Heart left ventricle (tissue), 13 donors: ENCODE data around the gene SORCS1.

Experiments
- POLR2A ChIP-seq, 2 donors: fragments of 450-650 bp; IDR thresholded peaks; one replicate each; pipeline ENCODE4 v1.6.1; 2017; ENCODE audit warnings: antibody characterized with exemption in 2 of 2, mild to moderate bottlenecking in 2 of 2, moderate library complexity in 2 of 2
- TF ChIP-seq, protein P1 (sequence below), 12 donors: fragments of 200-600 bp; sonication (generic) in 4 of 12; IDR thresholded peaks; one replicate each; pipeline versions ENCODE4 v1.5.0 to v1.8.0; 2018 to 2022; ENCODE audit warnings: antibody characterized with exemption in 12 of 12, mild to moderate bottlenecking in 5 of 12
- donor health status: ischemic (EF 13 %, LVEDD 7.1; RV severe dilation, severe dysfunction).
- donor health status: DM: no; HTN: yes; CAD: no.
- donor health status: DM: no; HTN: no; CAD: no.
- donor health status: ischemic (EF 25% LVEDD 6.9; RV normal size, moderate dysfunction).
- donor health status: ischemic (EF 25% LVEDD 5.7; RV mildly dilated, moderate dysfunction).
- donor health status: ischemic (EF 35%, LVEDD 5.7; RV mildly dilated, moderate dysfunction).
- donor health status: nonischemic (EF 11% LVEDD 7.7; RV severe dilation, severe dysfunction).
- donor health status: DM: yes; HTN: yes; CAD: no.
- donor health status: PGD.
- donor health status: ischemic (EF 29% LVEDD 5.4; RV normal size, mild dysfunction).
- donor health status: nonischemic (EF 23%, LVEDD 6.1; RV moderate dilation, normal function).

GRCh38 chr10:106768204-106768603 lies 396.3 kb downstream of the SORCS1 start:
- TF ChIP-seq, protein P1, sequence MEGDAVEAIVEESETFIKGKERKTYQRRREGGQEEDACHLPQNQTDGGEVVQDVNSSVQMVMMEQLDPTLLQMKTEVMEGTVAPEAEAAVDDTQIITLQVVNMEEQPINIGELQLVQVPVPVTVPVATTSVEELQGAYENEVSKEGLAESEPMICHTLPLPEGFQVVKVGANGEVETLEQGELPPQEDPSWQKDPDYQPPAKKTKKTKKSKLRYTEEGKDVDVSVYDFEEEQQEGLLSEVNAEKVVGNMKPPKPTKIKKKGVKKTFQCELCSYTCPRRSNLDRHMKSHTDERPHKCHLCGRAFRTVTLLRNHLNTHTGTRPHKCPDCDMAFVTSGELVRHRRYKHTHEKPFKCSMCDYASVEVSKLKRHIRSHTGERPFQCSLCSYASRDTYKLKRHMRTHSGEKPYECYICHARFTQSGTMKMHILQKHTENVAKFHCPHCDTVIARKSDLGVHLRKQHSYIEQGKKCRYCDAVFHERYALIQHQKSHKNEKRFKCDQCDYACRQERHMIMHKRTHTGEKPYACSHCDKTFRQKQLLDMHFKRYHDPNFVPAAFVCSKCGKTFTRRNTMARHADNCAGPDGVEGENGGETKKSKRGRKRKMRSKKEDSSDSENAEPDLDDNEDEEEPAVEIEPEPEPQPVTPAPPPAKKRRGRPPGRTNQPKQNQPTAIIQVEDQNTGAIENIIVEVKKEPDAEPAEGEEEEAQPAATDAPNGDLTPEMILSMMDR (IDR thresholded peaks at IDR 0.05): no peak
- no peak for TF ChIP-seq POLR2A (IDR thresholded peaks at IDR 0.05)
